ENCODE measurements around the gene SIM1. TPM values are rescaled to one million over a fixed set of nuclear protein-coding genes. Genes with fewer than 3 reads are reported as not detected.

Gene SIM1
- total and polyA plus RNA-seq, 2 of the 8 experiments (the other 6 are each of a cell fraction or from before 2014, with no cell fraction given), result 0.02 to 0.39 TPM

DNA sequence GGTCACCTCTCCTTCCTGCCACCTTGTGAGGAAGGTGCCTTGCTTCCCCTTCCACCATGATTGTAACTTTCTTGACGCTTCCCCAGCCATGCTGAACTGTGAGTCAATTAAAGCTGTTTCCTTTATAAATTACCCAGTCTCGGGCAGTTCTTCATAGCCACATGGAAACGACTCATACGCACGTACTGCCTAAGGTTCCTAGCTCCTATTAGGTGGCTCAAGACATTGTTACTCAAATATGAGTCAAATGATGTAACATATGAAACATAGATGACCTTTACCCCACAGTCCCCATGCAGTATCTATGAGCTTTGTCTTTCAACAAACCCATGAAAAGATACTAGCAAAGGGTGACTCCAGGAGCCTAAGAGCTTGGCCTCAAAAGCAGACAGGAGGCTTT is 98.3 kb downstream of the SIM1 start:
- FAIRE-seq, result no peak
- POLR2A ChIA-PET (ENCODE audit: partially characterized antibody), result no interaction called here

More for the DNA sequence above, 98.3 kb downstream of the SIM1 start:
- Histone ChIP-seq H3K18ac (ENCODE audit: extremely low read depth, low read length) (no peak overlapping the region), H3K79me2 (ENCODE audit: control insufficient read depth in 1 of 2, insufficient read depth in 2 of 2, low read length in 2 of 2) (no peaks in the 10 kb centered on the region), H3K4me2 (ENCODE audit: insufficient read depth in 1 of 2, low read depth in 2 of 2, low read length in 2 of 2) (no peak overlapping the region), H4K91ac (replicated peaks; ENCODE audit: insufficient read length, low read length) (no peak overlapping the region), H3K4me3 (ENCODE audit: extremely low read depth in 1 of 4, insufficient read depth in 2 of 4, low read depth in 3 of 4, low read length in 4 of 4) (no peak overlapping the region), H4K20me1 (replicated peaks in 1 of 2; ENCODE audit: control insufficient read depth in 1 of 2, insufficient read depth in 2 of 2, low read length in 2 of 2) (no peaks in the 10 kb centered on the region), H3K23me2 (ENCODE audit: low read depth, low read length) (no peaks in the 10 kb centered on the region), H3K14ac (ENCODE audit: insufficient read length) (no peak overlapping the region), H3K23ac (ENCODE audit: insufficient read length) (no peak overlapping the region), H3K36me3 (ENCODE audit: control insufficient read depth in 2 of 4, insufficient read depth in 4 of 4, low read length in 3 of 4) (no peaks in the 10 kb centered on the region), H2BK5ac (ENCODE audit: low read depth, low read length) (no peak overlapping the region), H2BK20ac (ENCODE audit: low read length) (no peak overlapping the region), H3K4ac (replicated peaks; ENCODE audit: insufficient read length, low read depth, low read length) (no peak overlapping the region), H3K9me3 (ENCODE audit: insufficient read depth in 2 of 2, low read depth in 1 of 2, low read length in 1 of 2) (no peaks in the 10 kb centered on the region; a peak in 1 of 4 replicates), H2BK15ac (ENCODE audit: low read length) (no peak overlapping the region), H3K79me1 (ENCODE audit: low read depth, low read length) (no peaks in the 10 kb centered on the region), H3K56ac (replicated peaks; ENCODE audit: insufficient read length, low read depth, low read length) (no peak overlapping the region), H2AFZ (ENCODE audit: low read length) (no peak overlapping the region), H3K27me3 (replicated peaks in 1 of 4; ENCODE audit: control insufficient read depth in 3 of 4, extremely low read depth in 1 of 4, insufficient read depth in 3 of 4, low read length in 3 of 4) (no peaks in the 10 kb centered on the region), H4K8ac (ENCODE audit: extremely low read depth, insufficient read depth, low read length) (no peak overlapping the region), H3K9ac (replicated peaks in 1 of 4; ENCODE audit: extremely low read depth in 1 of 4, low read depth in 3 of 4, low read length in 3 of 4) (no peak overlapping the region), H4K5ac (ENCODE audit: insufficient read length, low read depth, low read length) (no peak overlapping the region), H2BK120ac (replicated peaks; ENCODE audit: low read depth, low read length) (no peak overlapping the region), H3K27ac (ENCODE audit: low read depth, low read length) (no peak overlapping the region), H2BK12ac (ENCODE audit: low read depth, low read length) (no peak overlapping the region), H3K4me1 (replicated peaks in 1 of 4; ENCODE audit: control insufficient read depth in 3 of 4, insufficient read depth in 4 of 4, low read length in 3 of 4) (peaks cover 2 to 5% (median 3%) of the 10 kb centered on the region in 4 experiments; a peak in 4 of 7 replicates), H2AK5ac (ENCODE audit: low read depth, low read length) (no peak overlapping the region)
- CTCF ChIA-PET (ENCODE audit: partially characterized antibody), result no interaction called here
- no peak for DNase-seq (ENCODE audit: low read depth in 1 of 2, low spot score in 2 of 2)
- no peak for TF ChIP-seq KDM1A (IDR thresholded peaks at IDR 0.05; ENCODE audit: borderline replicate concordance, low read length)
- WGBS, 2 experiments (ENCODE audit: extremely low coverage in 1 of 2, insufficient coverage in 1 of 2, insufficient read length in 1 of 2, insufficient replicate concordance in 2 of 2, low coverage in 1 of 2, low lambda C conversion rate in 2 of 2, missing lambda C conversion rate in 1 of 2), result 89% methylated on average over 5 of the region's 5 CpGs; no CpG with 5 or more reads in 1 of the 2 experiments
